GM12873 (cell line): ENCODE results near the gene RNASEL.

Experiments used
- TF ChIP-seq, protein P1 (sequence below): IDR thresholded peaks from 2 replicates; pipeline ENCODE4 v1.5.1; 2012; ENCODE audit warnings: low read depth, mild to moderate bottlenecking, moderate library complexity, low read length, control low read depth; ENCODE audit not compliant: insufficient read depth; ENCODE audit errors: missing control alignments

The RNASEL gene

DNA sequence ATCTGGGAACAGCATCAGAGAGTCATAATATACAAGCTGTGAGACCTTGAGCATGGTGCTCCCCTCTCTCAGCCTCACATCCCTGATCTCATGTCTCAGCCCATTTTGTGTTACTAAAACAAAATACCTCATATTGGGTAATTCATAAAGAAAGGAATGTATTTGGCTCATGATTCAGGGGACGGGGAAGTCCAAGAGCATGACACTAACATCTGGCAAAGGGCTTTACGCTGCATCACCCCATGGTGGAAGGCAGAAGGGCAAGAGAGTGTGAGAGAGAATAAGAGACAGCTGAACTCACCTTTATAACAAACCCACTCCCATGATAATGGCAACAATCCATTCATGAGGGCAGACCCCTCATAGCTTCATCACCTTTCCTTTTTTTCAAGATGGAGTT is 36.5 kb downstream of the RNASEL start:
- TF ChIP-seq, protein P1, sequence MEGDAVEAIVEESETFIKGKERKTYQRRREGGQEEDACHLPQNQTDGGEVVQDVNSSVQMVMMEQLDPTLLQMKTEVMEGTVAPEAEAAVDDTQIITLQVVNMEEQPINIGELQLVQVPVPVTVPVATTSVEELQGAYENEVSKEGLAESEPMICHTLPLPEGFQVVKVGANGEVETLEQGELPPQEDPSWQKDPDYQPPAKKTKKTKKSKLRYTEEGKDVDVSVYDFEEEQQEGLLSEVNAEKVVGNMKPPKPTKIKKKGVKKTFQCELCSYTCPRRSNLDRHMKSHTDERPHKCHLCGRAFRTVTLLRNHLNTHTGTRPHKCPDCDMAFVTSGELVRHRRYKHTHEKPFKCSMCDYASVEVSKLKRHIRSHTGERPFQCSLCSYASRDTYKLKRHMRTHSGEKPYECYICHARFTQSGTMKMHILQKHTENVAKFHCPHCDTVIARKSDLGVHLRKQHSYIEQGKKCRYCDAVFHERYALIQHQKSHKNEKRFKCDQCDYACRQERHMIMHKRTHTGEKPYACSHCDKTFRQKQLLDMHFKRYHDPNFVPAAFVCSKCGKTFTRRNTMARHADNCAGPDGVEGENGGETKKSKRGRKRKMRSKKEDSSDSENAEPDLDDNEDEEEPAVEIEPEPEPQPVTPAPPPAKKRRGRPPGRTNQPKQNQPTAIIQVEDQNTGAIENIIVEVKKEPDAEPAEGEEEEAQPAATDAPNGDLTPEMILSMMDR: no peak

DNA sequence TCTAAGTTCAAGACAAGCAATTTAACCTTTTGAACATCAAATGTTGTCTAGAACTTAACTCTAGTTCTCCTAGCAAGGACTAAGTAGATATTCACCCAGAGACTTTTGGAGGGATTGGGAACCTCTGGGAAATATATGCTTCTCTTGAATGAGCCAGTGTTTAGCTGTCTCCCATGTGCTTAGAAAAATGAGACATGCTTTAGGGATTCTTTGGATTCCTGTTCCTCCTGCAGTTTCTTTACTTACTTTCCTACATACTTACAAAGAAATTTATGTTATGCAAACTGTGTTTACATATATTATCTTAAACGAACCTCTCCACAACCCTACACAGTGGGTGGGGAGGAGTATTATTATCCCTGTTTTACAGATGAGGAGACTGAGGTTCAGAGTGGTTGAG is 39.2 kb downstream of the RNASEL start:
- TF ChIP-seq, protein P1: no peak

DNA sequence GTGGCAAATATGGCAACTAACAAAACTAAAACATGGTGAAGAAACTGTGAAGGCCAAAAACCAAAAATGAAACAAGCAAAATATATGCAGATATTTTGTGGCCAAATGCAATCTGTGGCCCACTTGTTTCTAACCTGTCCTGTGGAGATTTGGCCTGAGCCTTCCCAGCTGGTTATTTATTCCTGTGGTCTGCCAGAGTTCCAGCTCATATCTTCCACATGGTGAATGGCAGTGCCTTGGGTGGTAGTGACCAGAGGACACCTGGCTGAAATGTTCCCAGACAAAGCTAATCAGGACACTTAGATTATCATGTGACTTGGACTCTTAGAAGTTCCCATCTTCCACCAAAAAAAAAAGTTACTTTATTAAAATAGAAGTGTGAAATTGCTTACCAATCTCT is 39.7 kb downstream of the RNASEL start:
- TF ChIP-seq, protein P1: no peak

DNA sequence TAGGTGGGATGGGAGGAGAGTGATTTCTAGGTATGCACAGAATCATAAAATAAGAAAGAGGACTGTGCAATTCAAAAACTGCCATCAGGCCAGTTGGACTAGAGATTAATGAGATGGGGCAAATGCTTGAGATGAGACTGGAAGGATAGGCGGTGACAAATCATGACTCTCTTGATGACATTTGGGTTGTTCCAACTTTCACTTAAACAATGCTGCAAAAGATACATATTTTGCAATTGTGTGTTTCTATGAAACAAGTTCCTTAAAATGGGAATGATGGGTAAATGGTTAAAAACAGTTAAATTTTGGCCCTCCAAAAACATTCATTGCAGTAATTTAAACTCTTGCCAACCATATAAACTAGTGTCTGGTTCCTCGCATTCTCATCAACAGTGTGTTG is 55.2 kb downstream of the RNASEL start:
- TF ChIP-seq, protein P1: no peak

DNA sequence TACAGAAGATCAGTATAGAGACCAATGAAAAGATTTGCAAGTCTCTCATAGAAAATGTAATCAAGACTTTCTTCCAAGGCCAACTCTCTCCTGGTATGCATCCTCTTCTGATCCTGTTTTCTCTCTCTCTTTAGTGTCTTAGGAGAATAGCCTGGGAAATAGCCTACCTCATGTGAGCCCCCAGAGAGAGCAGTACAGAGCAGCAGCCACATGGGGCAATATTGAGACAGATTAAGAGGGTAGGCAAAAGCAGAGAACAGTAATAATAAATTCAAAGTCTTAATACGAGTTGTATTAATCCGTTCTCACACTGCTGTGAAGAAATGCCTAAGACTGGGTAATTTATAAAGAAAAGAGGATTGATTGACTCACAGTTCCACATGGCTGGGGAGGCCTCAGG is 61.4 kb downstream of the RNASEL start:
- TF ChIP-seq, protein P1: peak; percentile 24

DNA sequence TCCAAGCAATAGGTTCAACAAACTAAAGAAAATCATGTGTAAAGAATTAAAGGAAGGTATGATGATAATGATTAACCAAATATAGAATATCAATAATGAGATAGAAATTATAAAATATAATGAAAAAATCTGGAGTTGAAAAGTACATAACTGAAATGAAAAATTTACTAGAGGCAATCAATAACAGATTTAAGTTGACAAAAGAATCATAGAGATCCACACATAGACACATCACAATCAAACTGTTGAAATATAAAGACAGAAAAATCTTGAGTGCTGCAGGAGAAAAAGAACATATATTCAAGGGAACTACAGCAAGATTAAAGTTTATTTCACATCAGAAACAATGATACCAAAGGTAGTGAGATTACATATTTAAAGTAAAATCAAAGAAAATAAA is 63.7 kb downstream of the RNASEL start:
- TF ChIP-seq, protein P1: no peak
